Measurements from ENCODE around the gene PRL.

- no peak for TF ChIP-seq CTCF (IDR thresholded peaks at IDR 0.05)
- no peak for TF ChIP-seq ZFX (IDR thresholded peaks at IDR 0.05; ENCODE audit: borderline replicate concordance)
These were observed 59.3 kb downstream of the PRL start for GRCh38 chr6:22237526-22237925.

Data from 22Rv1 (cell line).